ENCODE results near the gene TSPAN9. TPM values are rescaled to one million over a fixed set of nuclear protein-coding genes. Genes with fewer than 3 reads are reported as not detected.

Gene TSPAN9
- total and polyA plus RNA-seq, 2 of the 4 experiments (the other 2 are of a cell fraction), result 17.7 to 39.1 TPM

GRCh38 chr12:3069714-3070113 lies 7.5 kb upstream of the TSPAN9 start:
- no peak for TF ChIP-seq POLR2A (IDR thresholded peaks at IDR 0.05; ENCODE audit: low read depth, low read length)
- no peak for TF ChIP-seq CTCF (conservative IDR thresholded peaks at IDR 0.05; ENCODE audit: low read depth, low read length)
- TF ChIP-seq RAD21 (IDR thresholded peaks at IDR 0.05; ENCODE audit: low read length), result no peak
- TF ChIP-seq SMC3 (IDR thresholded peaks at IDR 0.05; ENCODE audit: low read depth, low read length), result no peak
- no peak for TF ChIP-seq MAFK (IDR thresholded peaks at IDR 0.05; ENCODE audit: low read depth, low read length)
- TF ChIP-seq CHD1 (IDR thresholded peaks at IDR 0.05; ENCODE audit: low read depth, low read length), result no peak
- no peak for TF ChIP-seq ELK1 (IDR thresholded peaks at IDR 0.05; ENCODE audit: borderline replicate concordance, low read depth, low read length)
- TF ChIP-seq CEBPB (IDR thresholded peaks at IDR 0.05; ENCODE audit: low read depth, low read length), result no peak
- no peak for TF ChIP-seq RFX5 (IDR thresholded peaks at IDR 0.05; ENCODE audit: low read depth, low read length)
- TF ChIP-seq NFE2L2 (IDR thresholded peaks at IDR 0.05; ENCODE audit: low read depth, low read length), result no peak
- TF ChIP-seq FOS (IDR thresholded peaks at IDR 0.05; ENCODE audit: low read depth, low read length), result no peak
- no peak for TF ChIP-seq USF2 (IDR thresholded peaks at IDR 0.05; ENCODE audit: low read depth, low read length)
- no peak for TF ChIP-seq MXI1 (IDR thresholded peaks at IDR 0.05; ENCODE audit: borderline replicate concordance, low read depth, low read length)
- no peak for TF ChIP-seq RCOR1 (IDR thresholded peaks at IDR 0.05; ENCODE audit: insufficient replicate concordance, low read length)
- TF ChIP-seq BHLHE40 (IDR thresholded peaks at IDR 0.05; ENCODE audit: low read depth, low read length), result no peak
- no peak for TF ChIP-seq MAZ (IDR thresholded peaks at IDR 0.05; ENCODE audit: borderline replicate concordance, low read depth, low read length)
- Histone ChIP-seq H2BK15ac (ENCODE audit: low read depth, low read length) (no peak overlapping the region), H3K27me3 (ENCODE audit: control insufficient read depth, insufficient read depth, low read length) (peaks cover 12% of the 10 kb centered on the region), H4K5ac (ENCODE audit: low read depth, low read length) (no peak overlapping the region), H3K9ac (ENCODE audit: low read depth, low read length) (no peak overlapping the region), H2BK5ac (ENCODE audit: low read depth, low read length, poor library complexity, severe bottlenecking) (no peak overlapping the region), H2BK120ac (ENCODE audit: low read depth, low read length) (no peak overlapping the region), H3K9me1 (ENCODE audit: insufficient read depth, low read length) (no peaks in the 10 kb centered on the region), H3K4me2 (ENCODE audit: low read depth, low read length) (no peak overlapping the region), H3K36me3 (ENCODE audit: control insufficient read depth, insufficient read depth, low read length) (no peaks in the 10 kb centered on the region), H2AFZ (replicated peaks; ENCODE audit: low read length, poor library complexity) (no peak overlapping the region), H2AK9ac (replicated peaks; ENCODE audit: low read depth, low read length, poor library complexity) (no peak overlapping the region), H3K14ac (replicated peaks; ENCODE audit: low read depth, low read length) (no peak overlapping the region), H3K79me1 (ENCODE audit: low read depth in 1 of 2, low read length in 2 of 2) (no peaks in the 10 kb centered on the region), H2AK5ac (ENCODE audit: low read depth, low read length) (no peak overlapping the region), H3K9me3 (ENCODE audit: control insufficient read depth, insufficient read depth, low read length) (no peaks in the 10 kb centered on the region), H4K20me1 (ENCODE audit: insufficient read depth, low read length) (no peaks in the 10 kb centered on the region), H2BK20ac (ENCODE audit: low read depth, low read length) (no peak overlapping the region), H3K4me1 (ENCODE audit: control insufficient read depth, insufficient read depth, low read length) (peaks cover 4% of the 10 kb centered on the region; the same call in 1 of the 2 replicates), H3K27ac (ENCODE audit: insufficient read depth, low read length) (no peak overlapping the region), H4K8ac (ENCODE audit: low read depth in 2 of 2, low read length in 2 of 2) (no peak overlapping the region), H3K23ac (ENCODE audit: low read depth, low read length) (no peak overlapping the region), H4K91ac (ENCODE audit: insufficient read depth, low read depth, low read length) (no peak overlapping the region), H3K4me3 (ENCODE audit: insufficient read depth, low read depth, low read length) (no peak overlapping the region), H3K56ac (ENCODE audit: extremely low read depth, insufficient read depth, low read length) (no peak overlapping the region), H3K18ac (ENCODE audit: low read depth, low read length) (no peak overlapping the region), H3K4ac (ENCODE audit: low read depth, low read length) (no peak overlapping the region)
- ChIA-PET POLR2A (ENCODE audit: unreplicated experiment) (no interaction called here), CTCF (no interaction called here)
- intact Hi-C loops (cut with micrococcal nuclease), result no loop called here
- in situ Hi-C loops (cut with MboI; ENCODE audit: low sequenced_read_pairs), result no loop called here
- no peak for DNase-seq
- dilution Hi-C loops (cut with HindIII; ENCODE audit: low sequenced_read_pairs, unreplicated experiment), result no loop called here
- ATAC-seq (ENCODE audit: low read depth), result no peak
- no TSS peak for BruUV-seq (replicated peaks)
- 92% methylated on average over 2 of the region's 4 CpGs; no CpG with 5 or more reads in 1 of the 2 experiments for WGBS, 2 experiments (ENCODE audit: extremely low coverage in 2 of 2, insufficient read length in 1 of 2)
